Measurements from ENCODE around the gene AOPEP.

DNA sequence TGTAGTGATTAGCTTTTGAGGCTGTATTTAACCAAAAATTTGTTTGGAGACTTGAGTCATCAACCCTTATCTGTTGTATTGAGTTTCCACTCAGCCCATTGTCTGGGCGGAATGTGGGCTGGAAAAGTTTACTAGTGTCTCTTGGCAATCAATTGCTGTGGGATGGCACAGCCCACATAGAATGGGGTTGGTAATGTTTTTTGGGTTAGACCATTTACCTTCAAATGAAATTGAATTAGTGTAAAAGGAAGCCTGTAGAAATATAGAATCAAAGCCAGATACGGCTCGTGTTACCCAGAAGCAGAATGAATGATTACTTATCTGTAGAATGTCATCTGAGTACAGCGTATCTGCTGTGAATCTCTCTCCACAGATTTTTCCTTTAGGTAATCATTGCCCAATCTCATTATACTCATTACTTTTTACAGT, 142.9 kb downstream of the AOPEP start:
- no peak for TF ChIP-seq EZH2 (IDR thresholded peaks at IDR 0.05; ENCODE audit: low read length, missing control alignments)
- TF ChIP-seq, protein P1, sequence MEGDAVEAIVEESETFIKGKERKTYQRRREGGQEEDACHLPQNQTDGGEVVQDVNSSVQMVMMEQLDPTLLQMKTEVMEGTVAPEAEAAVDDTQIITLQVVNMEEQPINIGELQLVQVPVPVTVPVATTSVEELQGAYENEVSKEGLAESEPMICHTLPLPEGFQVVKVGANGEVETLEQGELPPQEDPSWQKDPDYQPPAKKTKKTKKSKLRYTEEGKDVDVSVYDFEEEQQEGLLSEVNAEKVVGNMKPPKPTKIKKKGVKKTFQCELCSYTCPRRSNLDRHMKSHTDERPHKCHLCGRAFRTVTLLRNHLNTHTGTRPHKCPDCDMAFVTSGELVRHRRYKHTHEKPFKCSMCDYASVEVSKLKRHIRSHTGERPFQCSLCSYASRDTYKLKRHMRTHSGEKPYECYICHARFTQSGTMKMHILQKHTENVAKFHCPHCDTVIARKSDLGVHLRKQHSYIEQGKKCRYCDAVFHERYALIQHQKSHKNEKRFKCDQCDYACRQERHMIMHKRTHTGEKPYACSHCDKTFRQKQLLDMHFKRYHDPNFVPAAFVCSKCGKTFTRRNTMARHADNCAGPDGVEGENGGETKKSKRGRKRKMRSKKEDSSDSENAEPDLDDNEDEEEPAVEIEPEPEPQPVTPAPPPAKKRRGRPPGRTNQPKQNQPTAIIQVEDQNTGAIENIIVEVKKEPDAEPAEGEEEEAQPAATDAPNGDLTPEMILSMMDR (conservative IDR thresholded peaks at IDR 0.05 in 1 of 2, IDR thresholded peaks at IDR 0.05 in 1 of 2; ENCODE audit: low read depth in 1 of 2, low read length in 2 of 2), result no peak
